H1 (cell line): ENCODE data around the gene TGIF1. TPM values are rescaled to one million over a fixed set of nuclear protein-coding genes. Genes with fewer than 3 reads are reported as not detected.
A peak's percentile ranks its signal among the peaks of the same experiment; 100 is the strongest.

Source experiments
- CTCF ChIA-PET: fragments of 300-600 bp; sonication (Branson Sonifier 250); formaldehyde crosslinking; loops from one replicate; lab custom pipeline; 2021; ENCODE audit not compliant: partially characterized antibody; lab: Charles Lee
- POLR2A ChIA-PET: fragments of 300-600 bp; sonication (Branson Sonifier 250); formaldehyde crosslinking; loops from one replicate; lab custom pipeline; 2021; ENCODE audit warnings: inconsistent platforms; ENCODE audit not compliant: partially characterized antibody; lab: Charles Lee
- DNase-seq, 2 experiments: peaks; one replicate each; pipeline versions ENCODE4 v3.0.0 to v3.0.0-alpha.2; 2010 to 2022; ENCODE audit warnings: low spot score in 2 of 2, low read depth in 1 of 2, mixed read lengths in 1 of 2
- FAIRE-seq: peaks from 2 replicates; lab custom pipeline; 2011; peaks lifted over from hg19 to GRCh38; lab: Jason Lieb, UNC
- H2AFZ ChIP-seq: 2 replicates; pipeline ENCODE4 v1.8.1; 2012; ENCODE audit warnings: low read length, inconsistent platforms
- H2AK5ac ChIP-seq: 2 replicates; pipeline ENCODE4 v1.6.1; 2013; ENCODE audit warnings: low read depth, low read length
- H2BK120ac ChIP-seq: replicated peaks from 2 replicates; pipeline ENCODE3; 2013; ENCODE audit warnings: low read depth, low read length, inconsistent platforms
- H2BK12ac ChIP-seq: 2 replicates; pipeline ENCODE4 v1.6.1; 2013; ENCODE audit warnings: low read depth, low read length
- H2BK15ac ChIP-seq: 2 replicates; pipeline ENCODE4 v1.6.1; 2013; ENCODE audit warnings: low read length
- H2BK20ac ChIP-seq: 2 replicates; pipeline ENCODE4 v1.6.1; 2013; ENCODE audit warnings: low read length
- H2BK5ac ChIP-seq: 2 replicates; pipeline ENCODE4 v1.6.1; 2013; ENCODE audit warnings: low read depth, low read length
- H3K14ac ChIP-seq: 2 replicates; pipeline ENCODE4 v1.6.1; 2013; ENCODE audit warnings: inconsistent platforms; ENCODE audit not compliant: insufficient read length
- H3K18ac ChIP-seq: 2 replicates; pipeline ENCODE4 v1.6.1; 2013; ENCODE audit warnings: low read length; ENCODE audit errors: extremely low read depth
- H3K23ac ChIP-seq: 2 replicates; pipeline ENCODE4 v1.6.1; 2013; ENCODE audit warnings: inconsistent platforms; ENCODE audit not compliant: insufficient read length
- H3K23me2 ChIP-seq: 2 replicates; pipeline ENCODE4 v1.6.1; 2013; ENCODE audit warnings: low read depth, low read length
- H3K27ac ChIP-seq: 2 replicates; pipeline ENCODE4 v1.6.1; 2011; ENCODE audit warnings: low read depth, low read length, inconsistent platforms
- H3K27me3 ChIP-seq, 4 experiments: replicated peaks in 1 of 4; 1 replicate in 1 of 4; 2 replicates in 3 of 4; pipeline versions ENCODE4 v1.6.1 to v1.8.1; 2011 to 2013; ENCODE audit warnings: low read length in 3 of 4, mild to moderate bottlenecking in 3 of 4, inconsistent platforms in 2 of 4, mixed read lengths in 2 of 4, moderate library complexity in 1 of 4; ENCODE audit not compliant: control insufficient read depth in 3 of 4, insufficient read depth in 3 of 4; ENCODE audit errors: extremely low read depth in 1 of 4
- H3K36me3 ChIP-seq, 4 experiments: 2 replicates each; pipeline versions ENCODE4 v1.6.1 to v1.8.1; 2011 to 2013; ENCODE audit warnings: mild to moderate bottlenecking in 4 of 4, low read length in 3 of 4, moderate library complexity in 2 of 4, control low read depth in 1 of 4, inconsistent platforms in 1 of 4; ENCODE audit not compliant: insufficient read depth in 4 of 4, control insufficient read depth in 2 of 4
- H3K4ac ChIP-seq: replicated peaks from 2 replicates; pipeline ENCODE3; 2013; ENCODE audit warnings: low read length, low read depth, mixed read lengths, inconsistent platforms; ENCODE audit not compliant: insufficient read length
- H3K4me1 ChIP-seq, 4 experiments: replicated peaks in 1 of 4; 1 replicate in 1 of 4; 2 replicates in 3 of 4; pipeline versions ENCODE4 v1.6.1 to v1.8.1; 2011 to 2013; ENCODE audit warnings: low read length in 3 of 4, inconsistent platforms in 2 of 4, mixed read lengths in 1 of 4; ENCODE audit not compliant: insufficient read depth in 4 of 4, control insufficient read depth in 3 of 4
- H3K4me2 ChIP-seq, 2 experiments: 2 replicates each; pipeline versions ENCODE4 v1.6.1 to v1.8.1; 2011 to 2013; ENCODE audit warnings: low read depth in 2 of 2, low read length in 2 of 2, control low read depth in 1 of 2, inconsistent platforms in 1 of 2, mild to moderate bottlenecking in 1 of 2; ENCODE audit not compliant: insufficient read depth in 1 of 2
- H3K4me3 ChIP-seq, 4 experiments: fragments of 200-600, 300-600 bp in 1 of 4; sonication (generic), shearing (Covaris generic), sonication (Bioruptor Twin) in 1 of 4; 2 replicates each; pipeline versions ENCODE4 v1.5.1 to v1.8.1; 2011 to 2016; ENCODE audit warnings: low read length in 4 of 4, low read depth in 3 of 4, control low read depth in 2 of 4, inconsistent platforms in 2 of 4, mild to moderate bottlenecking in 2 of 4, mixed read lengths in 1 of 4, moderate library complexity in 1 of 4; ENCODE audit not compliant: insufficient read depth in 2 of 4; ENCODE audit errors: extremely low read depth in 1 of 4
- H3K56ac ChIP-seq: replicated peaks from 2 replicates; pipeline ENCODE3; 2013; ENCODE audit warnings: low read depth, mild to moderate bottlenecking, mixed read lengths, low read length, inconsistent platforms; ENCODE audit not compliant: insufficient read length
- H3K79me1 ChIP-seq: 2 replicates; pipeline ENCODE4 v1.6.1; 2013; ENCODE audit warnings: low read depth, low read length, control low read depth
- H3K79me2 ChIP-seq, 2 experiments: 2 replicates each; pipeline versions ENCODE4 v1.6.1 to v1.8.1; 2012 to 2013; ENCODE audit warnings: low read length in 2 of 2, mild to moderate bottlenecking in 2 of 2, inconsistent platforms in 1 of 2; ENCODE audit not compliant: insufficient read depth in 2 of 2, control insufficient read depth in 1 of 2
- H3K9ac ChIP-seq, 4 experiments: replicated peaks in 1 of 4; 1 replicate in 1 of 4; 2 replicates in 3 of 4; pipeline versions ENCODE4 v1.6.1 to v1.8.1; 2011 to 2013; ENCODE audit warnings: low read depth in 3 of 4, low read length in 3 of 4, control low read depth in 2 of 4, mild to moderate bottlenecking in 2 of 4, moderate library complexity in 2 of 4, inconsistent platforms in 1 of 4; ENCODE audit errors: extremely low read depth in 1 of 4
- H3K9me3 ChIP-seq, 2 experiments: 2 replicates each; pipeline versions ENCODE4 v1.6.1 to v1.8.1; 2012 to 2013; ENCODE audit warnings: mild to moderate bottlenecking in 2 of 2, moderate library complexity in 2 of 2, control low read depth in 1 of 2, inconsistent platforms in 1 of 2, low read depth in 1 of 2, low read length in 1 of 2, mixed read lengths in 1 of 2; ENCODE audit not compliant: insufficient read depth in 2 of 2
- H4K20me1 ChIP-seq, 2 experiments: replicated peaks in 1 of 2; 2 replicates each; pipeline versions ENCODE3 to v1.8.1; 2011 to 2013; ENCODE audit warnings: inconsistent platforms in 2 of 2, low read length in 2 of 2, mild to moderate bottlenecking in 1 of 2; ENCODE audit not compliant: insufficient read depth in 2 of 2, control insufficient read depth in 1 of 2
- H4K5ac ChIP-seq: 2 replicates; pipeline ENCODE4 v1.6.1; 2013; ENCODE audit warnings: low read length, low read depth, mixed read lengths, inconsistent platforms; ENCODE audit not compliant: insufficient read length
- H4K8ac ChIP-seq: 2 replicates; pipeline ENCODE4 v1.8.0; 2013; ENCODE audit warnings: mild to moderate bottlenecking, moderate library complexity, low read length, inconsistent platforms; ENCODE audit not compliant: insufficient read depth; ENCODE audit errors: extremely low read depth
- H4K91ac ChIP-seq: replicated peaks from 2 replicates; pipeline ENCODE3; 2013; ENCODE audit warnings: low read length, mixed read lengths, inconsistent platforms; ENCODE audit not compliant: insufficient read length
- CEBPB ChIP-seq: IDR thresholded peaks from 2 replicates; pipeline ENCODE4 v1.6.1; 2012; ENCODE audit warnings: low read depth, low read length
- EZH2 ChIP-seq: fragments of 200-600 bp; sonication (generic); IDR thresholded peaks from 2 replicates; pipeline ENCODE4 v1.7.1; 2012; ENCODE audit warnings: low read depth, mild to moderate bottlenecking, moderate library complexity, low read length, inconsistent platforms; ENCODE audit not compliant: severe bottlenecking
- SRF ChIP-seq: IDR thresholded peaks from 2 replicates; pipeline ENCODE4 v1.6.1; 2011; ENCODE audit warnings: mild to moderate bottlenecking, low read depth, low read length, moderate library complexity
- TBP ChIP-seq: IDR thresholded peaks from 2 replicates; pipeline ENCODE4 v1.6.1; 2011; ENCODE audit warnings: low read depth, low read length, improper control_type of control experiment
- ZNF274 ChIP-seq: IDR thresholded peaks from 2 replicates; pipeline ENCODE4 v1.7.0; 2012; ENCODE audit warnings: low read length, borderline replicate concordance; ENCODE audit errors: extremely low read depth
- WGBS, 2 experiments: shearing (Covaris generic) in 1 of 2; methylation state at CpG; one replicate each; pipeline versions ENCODE4 v1.1.6 to v1.1.7; 2013 to 2015; ENCODE audit warnings: low lambda C conversion rate in 2 of 2, mixed read lengths in 2 of 2, inconsistent platforms in 1 of 2, low coverage in 1 of 2, missing lambda C conversion rate in 1 of 2; ENCODE audit not compliant: insufficient replicate concordance in 2 of 2, insufficient coverage in 1 of 2, insufficient read length in 1 of 2; ENCODE audit errors: extremely low coverage in 1 of 2, missing lambda C conversion rate in 1 of 2; 5-methylcytosine and 5-hydroxymethylcytosine counted together
- polyA plus RNA-seq, 7 experiments: library from polyadenylated mRNA; depleted of rRNA in 3 of 7; stranded (reverse) in 5 of 7; unstranded in 2 of 7; fragments of >200 nt in 5 of 7; fragments of 200-250 nt in 2 of 7; gene quantifications; 1 replicate in 5 of 7; 2 replicates in 1 of 7; 4 replicates in 1 of 7; pipeline versions ENCODE4 v1.2.1 to v1.2.3, GENCODE V29; 2011 to 2013; ENCODE audit warnings: missing spikeins in 2 of 7, mixed read lengths in 2 of 7
- total RNA-seq: library from RNA; stranded (reverse); fragmentation: NEBNext Ultra II Directional; extraction: Animal tissue kit (Norgen Biotek cat#: 25700); gene quantifications from 2 replicates; pipeline ENCODE4 v1.2.1, GENCODE V29; 2021

The TGIF1 gene
- total and polyA plus RNA-seq, 2 of the 8 experiments (the other 6 are each of a cell fraction or from before 2014, with no cell fraction given): 256 to 262 TPM

DNA sequence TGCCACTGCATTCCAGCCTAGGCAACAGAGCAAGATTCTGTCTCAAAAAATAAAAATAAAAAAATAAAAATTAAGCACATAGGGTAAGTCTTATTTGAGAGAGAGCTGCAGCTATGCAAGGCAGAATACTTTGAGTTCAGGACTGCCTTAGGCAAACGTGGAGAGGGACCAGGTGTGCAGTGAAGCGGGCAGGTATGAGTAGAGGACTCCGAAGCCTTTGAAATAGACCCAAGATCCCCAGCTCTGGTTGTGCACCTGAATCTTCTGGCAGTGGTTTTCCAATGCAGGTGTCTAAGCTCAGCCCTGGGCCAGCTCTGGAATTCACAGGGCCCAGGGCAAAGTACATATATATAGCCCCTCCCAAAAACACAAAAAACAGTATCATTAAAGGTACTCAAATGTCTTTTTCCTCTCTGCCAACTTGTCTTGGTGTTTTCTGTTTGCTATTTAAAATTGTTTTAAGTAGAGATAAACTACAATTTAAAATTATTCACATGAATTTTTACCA, 21.2 kb downstream of the TGIF1 start:
- Histone ChIP-seq H3K4me2 (no peak overlapping the region), H3K23ac (no peak overlapping the region)
- CTCF ChIA-PET: interaction anchor here (0.8 to 1.7 kb wide), 9 partner anchors 9 to 239 kb away, joined by 3 to 8 read pairs (median 6); no protein-coding TSS in a partner anchor

More for the DNA sequence above, 21.2 kb downstream of the TGIF1 start:
- Histone ChIP-seq H2BK15ac (no peak overlapping the region), H2BK5ac (no peak overlapping the region), H3K36me3 (no peaks in the 10 kb centered on the region), H3K4ac (no peak overlapping the region), H3K27me3 (no peaks in the 10 kb centered on the region), H3K56ac (no peak overlapping the region), H3K9me3 (no peaks in the 10 kb centered on the region), H2AFZ (no peak overlapping the region), H3K9ac (no peak overlapping the region), H3K4me1 (peaks cover 6 to 18% (median 7%) of the 10 kb centered on the region in 4 experiments; a peak in 6 of 7 replicates), H3K14ac (no peak overlapping the region), H4K91ac (no peak overlapping the region), H3K27ac (no peak overlapping the region), H3K4me3 (no peak overlapping the region), H3K79me1 (no peaks in the 10 kb centered on the region), H2BK20ac (peak overlapping the region; percentile 35; the same call in 1 of the 2 replicates), H3K18ac (no peak overlapping the region), H4K8ac (no peak overlapping the region), H2BK120ac (no peak overlapping the region), H3K23me2 (0 out of 2 replicates have a peak, but pooled peaks cover 2% of the 10 kb centered on the region), H3K79me2 (no peaks in the 10 kb centered on the region), H2BK12ac (no peak overlapping the region), H4K20me1 (no peaks in the 10 kb centered on the region), H2AK5ac (no peak overlapping the region), H4K5ac (no peak overlapping the region)
- DNase-seq: no peak
- TF ChIP-seq SRF (no peak), EZH2 (no peak), CEBPB (no peak), TBP (no peak), ZNF274 (no peak)
- WGBS, 2 experiments: 90% methylated on average over 3 of the region's 3 CpGs; no CpG with 5 or more reads in 1 of the 2 experiments
- FAIRE-seq: no peak
- POLR2A ChIA-PET: interaction anchor here (0.8 to 1.4 kb wide), 3 partner anchors 8 to 114 kb away, joined by 3 to 6 read pairs (median 4); no protein-coding TSS in a partner anchor
